Activated CD8-positive, alpha-beta T cell treated with anti-CD3 and anti-CD28 coated beads for 36 hours (primary cell): Measurements from ENCODE around the gene ANG. TPM values are rescaled to one million over a fixed set of nuclear protein-coding genes. Genes with fewer than 3 reads are reported as not detected.

Experiments
- ATAC-seq: fragments of 200-7000 bp; cut with Tn5 transposase; one replicate; pipeline ENCODE4 v1.10.0; 2021; ENCODE audit warnings: mild to moderate bottlenecking, moderate library complexity
- CTCF ChIA-PET: fragments of 350-600 bp; sonication (Branson Sonifier 250); formaldehyde crosslinking; loops from one replicate; lab custom pipeline; 2021; ENCODE audit warnings: antibody characterized with exemption; lab: Charles Lee
- POLR2A ChIA-PET: fragments of 350-600 bp; sonication (Branson Sonifier 250); formaldehyde crosslinking; loops from one replicate; lab custom pipeline; 2021; ENCODE audit warnings: antibody characterized with exemption; lab: Charles Lee
- DNase-seq: peaks from one replicate; pipeline ENCODE4 v3.0.0-alpha.2; 2020
- H3K27ac Mint-ChIP-seq: one replicate; pipeline ENCODE4 v1.8.0; 2021; ENCODE audit warnings: mild to moderate bottlenecking, mixed read lengths
- H3K27me3 Mint-ChIP-seq: one replicate; pipeline ENCODE4 v1.8.0; 2021; ENCODE audit warnings: mixed read lengths
- H3K36me3 Mint-ChIP-seq: one replicate; pipeline ENCODE4 v1.8.0; 2021; ENCODE audit warnings: low read depth, mixed read lengths
- H3K4me1 Mint-ChIP-seq: one replicate; pipeline ENCODE4 v1.8.0; 2021; ENCODE audit warnings: low read depth, mixed read lengths
- H3K4me3 Mint-ChIP-seq: one replicate; pipeline ENCODE4 v1.8.0; 2021; ENCODE audit warnings: mild to moderate bottlenecking, moderate library complexity, mixed read lengths
- H3K9me3 Mint-ChIP-seq: one replicate; pipeline ENCODE4 v1.8.0; 2021; ENCODE audit warnings: mixed read lengths
- intact Hi-C: fragments of 100-400 bp; cut with micrococcal nuclease; formaldehyde crosslinking; loops from one replicate; pipeline ENCODE4 v1.10.0; 2022
- total RNA-seq, 2 experiments: library from RNA; stranded (reverse); gene quantifications; one replicate each; pipeline ENCODE4 v1.2.3, GENCODE V29; 2021
- TF ChIP-seq, protein P1 (sequence below): fragments of 200-600 bp; IDR thresholded peaks from one replicate; pipeline ENCODE4 v1.8.0; 2022; ENCODE audit warnings: antibody characterized with exemption, mild to moderate bottlenecking

ANG gene
- total RNA-seq, 2 experiments from 2014 or later: 0.87 to 0.92 TPM

- Mint-ChIP-seq H3K27me3 (peaks cover 26% of the 10 kb centered on the region), H3K4me3 (no peak overlapping the region), H3K4me1 (no peaks in the 10 kb centered on the region), H3K9me3 (no peaks in the 10 kb centered on the region), H3K36me3 (no peaks in the 10 kb centered on the region), H3K27ac (no peak overlapping the region)
- intact Hi-C loops: no loop called here
- TF ChIP-seq, protein P1, sequence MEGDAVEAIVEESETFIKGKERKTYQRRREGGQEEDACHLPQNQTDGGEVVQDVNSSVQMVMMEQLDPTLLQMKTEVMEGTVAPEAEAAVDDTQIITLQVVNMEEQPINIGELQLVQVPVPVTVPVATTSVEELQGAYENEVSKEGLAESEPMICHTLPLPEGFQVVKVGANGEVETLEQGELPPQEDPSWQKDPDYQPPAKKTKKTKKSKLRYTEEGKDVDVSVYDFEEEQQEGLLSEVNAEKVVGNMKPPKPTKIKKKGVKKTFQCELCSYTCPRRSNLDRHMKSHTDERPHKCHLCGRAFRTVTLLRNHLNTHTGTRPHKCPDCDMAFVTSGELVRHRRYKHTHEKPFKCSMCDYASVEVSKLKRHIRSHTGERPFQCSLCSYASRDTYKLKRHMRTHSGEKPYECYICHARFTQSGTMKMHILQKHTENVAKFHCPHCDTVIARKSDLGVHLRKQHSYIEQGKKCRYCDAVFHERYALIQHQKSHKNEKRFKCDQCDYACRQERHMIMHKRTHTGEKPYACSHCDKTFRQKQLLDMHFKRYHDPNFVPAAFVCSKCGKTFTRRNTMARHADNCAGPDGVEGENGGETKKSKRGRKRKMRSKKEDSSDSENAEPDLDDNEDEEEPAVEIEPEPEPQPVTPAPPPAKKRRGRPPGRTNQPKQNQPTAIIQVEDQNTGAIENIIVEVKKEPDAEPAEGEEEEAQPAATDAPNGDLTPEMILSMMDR: no peak
- DNase-seq (no peak), ATAC-seq (no peak)
- ChIA-PET CTCF (interaction anchor here (1.6 kb wide), 1 partner anchor 10 kb away, joined by 3 read pairs; no protein-coding TSS in a partner anchor), POLR2A (no interaction called here)
These were observed 38.0 kb downstream of the ANG start for GRCh38 chr14:20726531-20726930.

DNA sequence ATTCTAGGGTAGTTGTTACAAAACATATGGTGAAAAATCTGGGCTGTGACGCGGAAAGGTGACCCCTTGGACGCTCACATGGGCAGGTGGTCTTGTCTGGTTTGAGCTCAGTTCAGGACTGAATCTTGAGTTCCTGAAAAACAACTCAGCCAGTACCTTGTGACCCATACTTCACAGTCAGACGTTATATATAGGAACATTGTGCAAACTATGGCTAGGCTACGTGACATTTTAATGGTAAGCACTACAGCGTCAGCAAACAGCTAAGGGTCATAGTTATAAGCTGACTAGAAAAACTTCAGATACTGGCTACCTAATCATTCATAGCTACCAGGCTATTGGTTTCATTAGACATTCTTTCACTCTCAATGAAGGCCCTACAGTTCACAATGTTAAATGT lies 42.3 kb downstream of the ANG start:
- no peak for DNase-seq
- no peak overlapping the region for H3K27ac Mint-ChIP-seq
- H3K36me3 Mint-ChIP-seq: no peaks in the 10 kb centered on the region
- ChIA-PET CTCF (interaction anchor here (1.1 kb wide), 1 partner anchor 112 kb away, joined by 3 read pairs; no protein-coding TSS in a partner anchor), POLR2A (no interaction called here)
- TF ChIP-seq, protein P1: no peak
- no peaks in the 10 kb centered on the region for H3K4me1 Mint-ChIP-seq
- H3K9me3 Mint-ChIP-seq: no peaks in the 10 kb centered on the region
- intact Hi-C loops: no loop called here
- H3K27me3 Mint-ChIP-seq: peaks cover 9% of the 10 kb centered on the region
- ATAC-seq: no peak
- H3K4me3 Mint-ChIP-seq: no peak overlapping the region

DNA sequence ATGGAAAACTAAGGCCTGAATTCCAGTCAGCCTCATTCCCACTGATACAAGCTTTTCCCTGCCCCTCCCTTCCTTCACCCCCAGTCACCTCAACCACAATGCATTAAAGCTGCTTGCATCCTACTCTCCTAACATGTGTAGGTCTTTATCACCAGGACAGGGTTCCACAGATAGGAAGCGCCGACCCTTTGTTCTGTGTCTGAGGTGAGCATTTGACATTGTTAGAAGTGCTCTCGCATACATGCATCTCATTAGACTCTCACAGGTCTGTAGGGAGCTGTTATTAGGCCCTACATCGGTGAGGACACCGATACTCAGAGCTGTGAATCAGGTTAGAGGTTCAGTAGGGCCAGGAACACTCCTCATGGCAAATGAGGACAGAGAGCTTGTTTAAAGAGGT lies 43.9 kb downstream of the ANG start:
- no peak overlapping the region for H3K4me3 Mint-ChIP-seq
- H3K9me3 Mint-ChIP-seq: no peaks in the 10 kb centered on the region
- TF ChIP-seq, protein P1: no peak
- ATAC-seq (no peak), DNase-seq (no peak)
- peaks cover 3% of the 10 kb centered on the region for H3K27me3 Mint-ChIP-seq
- intact Hi-C loops: no loop called here
- H3K4me1 Mint-ChIP-seq: no peaks in the 10 kb centered on the region
- ChIA-PET CTCF (interaction anchor here (0.9 kb wide), 1 partner anchor 141 kb away, joined by 3 read pairs; no protein-coding TSS in a partner anchor), POLR2A (no interaction called here)
- H3K36me3 Mint-ChIP-seq: no peaks in the 10 kb centered on the region
- H3K27ac Mint-ChIP-seq: no peak overlapping the region

GRCh38 chr14:20732979-20733635 lies 44.5 kb downstream of the ANG start:
- CTCF ChIA-PET: interaction anchor here (0.9 kb wide), 1 partner anchor 141 kb away, joined by 3 read pairs; no protein-coding TSS in a partner anchor

More at GRCh38 chr14:20732979-20733635, 44.5 kb downstream of the ANG start:
- TF ChIP-seq, protein P1: no peak
- ATAC-seq (no peak), DNase-seq (no peak)
- H3K4me3 Mint-ChIP-seq: no peak overlapping the region
- H3K9me3 Mint-ChIP-seq: no peaks in the 10 kb centered on the region
- no peak overlapping the region for H3K27ac Mint-ChIP-seq
- H3K4me1 Mint-ChIP-seq: no peaks in the 10 kb centered on the region
- no peaks in the 10 kb centered on the region for H3K27me3 Mint-ChIP-seq
- H3K36me3 Mint-ChIP-seq: no peaks in the 10 kb centered on the region
- POLR2A ChIA-PET: no interaction called here
- intact Hi-C loops: no loop called here
